ENCODE measurements around the gene COPG2. TPM values are rescaled to one million over a fixed set of nuclear protein-coding genes. Genes with fewer than 3 reads are reported as not detected.

The COPG2 gene
- total RNA-seq, 2 donors from 2014 or later, result 27.5 to 27.8 TPM

DNA sequence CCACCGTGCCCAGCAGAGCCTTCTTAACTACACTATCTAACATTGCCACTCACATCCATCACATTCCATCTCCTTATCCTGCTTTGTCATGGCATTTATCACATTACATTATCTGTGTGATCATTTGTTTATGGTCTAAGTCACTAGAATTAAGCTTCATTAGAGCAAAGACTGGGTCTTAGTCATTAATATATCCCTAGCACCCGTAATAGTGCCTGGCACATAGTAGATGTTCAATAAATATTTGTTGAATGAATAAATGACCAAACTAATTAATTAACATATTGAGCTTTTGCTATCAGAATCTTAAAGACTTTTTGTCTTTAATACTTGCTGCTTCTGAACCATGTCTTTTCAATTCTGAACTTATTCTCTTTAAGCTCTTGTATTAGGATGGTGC is 5.9 kb upstream of the COPG2 start:
- H3K27me3 Mint-ChIP-seq (ENCODE audit: low read depth), result peaks cover 21% of the 10 kb centered on the region
- no peak for DNase-seq
- peaks cover 8% of the 10 kb centered on the region for H3K4me1 Mint-ChIP-seq (ENCODE audit: low read depth)
- H3K27ac Mint-ChIP-seq, result no peak overlapping the region
- no peak overlapping the region for H3K4me3 Mint-ChIP-seq
- H3K36me3 Mint-ChIP-seq (ENCODE audit: insufficient read depth in 2 of 2), result no peaks in the 10 kb centered on the region
- ATAC-seq (replicated peaks in 1 of 2), result no peak
- no peaks in the 10 kb centered on the region for H3K9me3 Mint-ChIP-seq

DNA sequence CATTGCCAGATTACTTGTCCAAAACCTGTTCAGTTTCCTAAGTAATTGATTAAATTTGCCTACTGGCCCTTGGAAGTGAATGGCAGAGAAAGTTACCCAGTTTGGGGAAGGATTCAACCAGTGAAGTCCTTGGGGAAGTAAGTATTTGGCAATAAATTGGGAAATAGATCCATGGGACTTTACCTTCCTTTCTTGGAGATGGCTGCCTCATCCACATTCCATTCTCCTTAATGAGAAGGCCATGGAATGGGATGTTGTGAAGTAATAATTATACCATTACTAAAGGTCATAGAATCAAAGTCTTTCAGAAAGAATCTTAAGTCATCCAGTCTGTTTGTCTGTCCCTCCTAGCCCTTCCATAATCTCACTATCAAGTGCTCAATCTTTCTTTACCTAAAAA is 4.5 kb upstream of the COPG2 start:
- Mint-ChIP-seq H3K36me3 (ENCODE audit: insufficient read depth in 2 of 2) (no peaks in the 10 kb centered on the region), H3K4me1 (ENCODE audit: low read depth) (peaks cover 15% of the 10 kb centered on the region), H3K4me3 (no peak overlapping the region), H3K9me3 (no peaks in the 10 kb centered on the region), H3K27me3 (ENCODE audit: low read depth) (peaks cover 21% of the 10 kb centered on the region), H3K27ac (no peak overlapping the region)
- DNase-seq (no peak), ATAC-seq (replicated peaks in 1 of 2) (no peak)

DNA sequence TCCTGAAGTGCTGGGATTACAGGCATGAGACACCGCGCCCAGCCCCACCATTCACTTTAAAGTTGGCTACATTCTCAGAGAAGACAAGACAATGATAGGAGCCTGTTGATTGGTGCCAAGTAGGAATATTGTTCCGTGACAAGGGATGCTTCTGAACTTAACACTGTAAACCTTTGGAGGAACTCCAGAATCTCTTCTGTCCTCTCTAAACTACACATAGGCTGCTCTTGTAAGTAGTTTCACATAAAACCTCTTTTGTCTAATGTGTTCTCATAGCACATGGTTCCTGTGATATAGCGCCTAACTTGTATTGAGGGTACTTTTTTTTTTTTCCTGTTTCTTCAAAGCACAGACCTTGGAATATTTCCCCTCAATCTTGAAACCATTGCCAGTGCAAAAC is 3.6 kb upstream of the COPG2 start:
- Mint-ChIP-seq H3K4me1 (ENCODE audit: low read depth) (peaks cover 23% of the 10 kb centered on the region), H3K4me3 (no peak overlapping the region), H3K27me3 (ENCODE audit: low read depth) (peaks cover 21% of the 10 kb centered on the region), H3K9me3 (no peaks in the 10 kb centered on the region), H3K27ac (no peak overlapping the region), H3K36me3 (ENCODE audit: insufficient read depth in 2 of 2) (no peaks in the 10 kb centered on the region)
- ATAC-seq (replicated peaks in 1 of 2), result no peak
- DNase-seq, result no peak

DNA sequence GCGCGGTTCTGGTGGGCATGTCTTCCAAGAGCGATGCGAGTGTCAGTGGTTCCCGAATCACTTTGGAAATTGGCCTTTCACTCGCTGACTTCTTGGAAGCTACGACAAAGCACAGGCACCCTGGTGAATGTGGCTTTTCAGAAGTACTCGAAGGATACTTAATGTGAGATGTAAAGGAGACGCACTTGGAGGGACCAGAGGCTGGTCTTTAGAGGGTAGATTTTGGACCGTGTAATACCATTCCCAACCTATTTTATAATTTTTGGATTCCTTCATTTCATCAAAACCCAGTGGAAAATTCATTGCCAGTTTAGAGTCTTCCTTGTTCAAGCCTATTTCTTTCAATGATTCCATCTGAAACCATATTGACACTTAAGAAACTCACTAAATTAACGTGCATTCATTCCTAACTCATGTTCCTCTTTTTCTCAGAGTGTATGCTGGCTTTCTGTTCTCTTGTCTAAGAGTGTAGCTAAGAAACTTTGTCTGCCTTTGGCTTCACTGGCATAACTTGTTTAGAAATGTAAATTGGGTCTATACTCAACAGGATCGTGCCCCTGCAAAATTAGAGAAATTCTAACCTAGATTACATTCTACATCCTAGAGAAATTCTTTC is 645 bp upstream of the COPG2 start:
- Mint-ChIP-seq H3K36me3 (ENCODE audit: insufficient read depth in 2 of 2) (no peaks in the 10 kb centered on the region), H3K27ac (peak overlapping the region; percentile 83), H3K4me1 (ENCODE audit: low read depth) (peaks cover 26% of the 10 kb centered on the region), H3K27me3 (ENCODE audit: low read depth) (peaks cover 16% of the 10 kb centered on the region), H3K4me3 (peak overlapping the region; percentile 88 to 94), H3K9me3 (no peaks in the 10 kb centered on the region)
- DNase-seq (no peak), ATAC-seq (replicated peaks in 1 of 2) (no peak)

DNA sequence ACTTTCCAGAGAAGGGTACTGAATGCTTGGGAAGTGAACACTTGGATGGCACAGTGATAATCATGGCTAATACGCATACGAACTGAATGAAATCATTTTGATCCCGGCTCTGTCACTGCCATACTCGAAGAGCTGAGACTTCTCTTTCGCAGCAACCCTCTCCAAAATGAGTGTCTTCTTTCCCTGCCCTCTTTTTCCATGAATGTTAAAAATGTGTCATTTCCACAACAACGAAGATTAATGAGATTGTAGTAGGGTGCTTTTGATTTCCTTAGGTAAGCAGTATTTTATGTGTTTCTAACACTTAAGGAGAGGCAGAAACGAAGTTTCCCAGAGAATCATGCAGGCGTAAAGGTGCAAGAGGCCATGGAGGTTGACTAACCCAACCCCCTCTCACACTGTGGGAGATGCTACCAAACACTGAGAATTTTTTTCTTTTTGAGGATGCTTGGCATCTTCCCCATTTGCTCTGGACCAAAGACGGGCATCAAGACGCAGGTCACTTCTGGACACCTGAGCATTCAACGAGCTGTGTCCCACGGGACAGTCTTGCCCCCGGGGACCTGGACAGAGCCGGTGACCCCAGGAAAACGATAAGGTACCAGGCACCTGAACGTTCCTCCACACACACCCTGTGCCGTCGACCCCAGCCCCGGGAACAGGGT is 823 bp downstream of the COPG2 start:
- Mint-ChIP-seq H3K36me3 (ENCODE audit: insufficient read depth in 2 of 2) (no peaks in the 10 kb centered on the region), H3K4me3 (peak overlapping the region; percentile 83 to 89), H3K27me3 (ENCODE audit: low read depth) (peaks cover 8% of the 10 kb centered on the region), H3K27ac (peak overlapping the region; percentile 83), H3K9me3 (no peaks in the 10 kb centered on the region), H3K4me1 (ENCODE audit: low read depth) (peaks cover 26% of the 10 kb centered on the region)
- DNase-seq (peak in 1 of 2 donors; percentile 10), ATAC-seq (replicated peaks in 1 of 2) (peak; percentile 1 to 2)

DNA sequence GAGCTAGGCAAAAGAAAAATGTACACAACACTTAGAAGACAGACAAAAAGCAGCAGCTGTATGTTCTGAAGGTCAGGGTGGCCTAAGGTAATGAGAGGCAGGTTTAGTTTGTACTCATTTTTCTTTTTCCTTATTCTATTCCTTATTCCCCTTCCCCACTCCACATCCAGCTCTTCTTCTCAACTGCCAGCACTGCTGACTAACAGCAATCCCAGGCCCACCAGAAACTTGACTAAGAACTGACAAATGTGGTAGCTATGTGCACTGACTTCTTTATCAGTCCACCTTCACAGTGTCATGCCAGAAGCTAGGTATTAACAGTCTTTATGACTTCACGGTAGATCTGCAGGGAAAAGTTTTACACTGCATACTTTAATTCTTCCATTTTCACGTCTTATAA is 6.1 kb downstream of the COPG2 start:
- Mint-ChIP-seq H3K27ac (no peak overlapping the region), H3K27me3 (ENCODE audit: low read depth) (no peaks in the 10 kb centered on the region), H3K4me3 (no peak overlapping the region), H3K9me3 (no peaks in the 10 kb centered on the region), H3K4me1 (ENCODE audit: low read depth) (peaks cover 6% of the 10 kb centered on the region), H3K36me3 (ENCODE audit: insufficient read depth in 2 of 2) (peaks cover 4 to 5% of the 10 kb centered on the region in 2 donors)
- ATAC-seq (replicated peaks in 1 of 2) (no peak), DNase-seq (no peak)

DNA sequence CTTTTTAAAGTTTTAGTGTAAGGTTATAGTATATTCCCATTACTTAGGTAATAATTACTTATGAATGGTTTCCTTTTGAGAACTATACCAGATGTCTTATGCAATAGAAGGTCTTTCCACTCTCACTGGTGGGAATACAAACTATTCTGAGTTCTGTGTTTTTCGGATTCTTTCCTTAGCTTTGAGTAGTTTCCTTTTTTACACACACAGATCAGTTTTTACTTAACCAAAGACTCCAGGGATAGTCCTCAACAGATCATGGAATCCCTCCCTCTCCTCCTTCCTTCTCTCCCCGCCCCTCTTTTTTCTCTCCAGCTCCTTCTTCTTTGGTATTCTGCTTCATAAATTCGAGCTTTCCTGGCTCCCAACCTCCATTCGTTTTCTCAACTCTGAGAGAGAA is 13.3 kb downstream of the COPG2 start:
- no peak for ATAC-seq (replicated peaks in 1 of 2)
- no peak overlapping the region for H3K4me3 Mint-ChIP-seq
- peaks cover 12% of the 10 kb centered on the region for H3K4me1 Mint-ChIP-seq (ENCODE audit: low read depth)
- no peak overlapping the region for H3K27ac Mint-ChIP-seq
- no peak for DNase-seq
- no peaks in the 10 kb centered on the region for H3K9me3 Mint-ChIP-seq
- no peaks in the 10 kb centered on the region for H3K27me3 Mint-ChIP-seq (ENCODE audit: low read depth)
- peaks cover 2 to 7% of the 10 kb centered on the region in 2 donors for H3K36me3 Mint-ChIP-seq (ENCODE audit: insufficient read depth in 2 of 2)

DNA sequence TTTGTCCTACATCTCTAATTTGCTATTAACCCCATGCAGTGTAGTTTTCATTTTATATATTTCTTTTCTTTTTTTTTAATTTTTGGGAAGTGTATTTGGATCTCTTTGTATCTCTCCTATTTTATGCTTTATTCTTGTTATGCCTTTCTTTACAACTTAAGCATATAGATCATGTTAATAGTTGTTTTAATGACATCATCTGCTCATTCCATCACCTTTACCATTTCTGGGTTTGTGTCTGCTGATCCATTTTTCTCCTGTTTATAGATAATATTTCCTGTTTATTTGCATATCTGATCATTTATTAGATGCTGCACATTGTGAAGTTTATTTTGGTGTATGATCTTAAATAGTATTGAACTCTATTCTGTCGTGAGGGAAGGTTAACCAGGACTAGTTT is 13.7 kb downstream of the COPG2 start:
- Mint-ChIP-seq H3K9me3 (peaks cover 3% of the 10 kb centered on the region in 2 donors), H3K36me3 (ENCODE audit: insufficient read depth in 2 of 2) (peaks cover 5 to 9% of the 10 kb centered on the region in 2 donors), H3K4me1 (ENCODE audit: low read depth) (peaks cover 17% of the 10 kb centered on the region)

DNA sequence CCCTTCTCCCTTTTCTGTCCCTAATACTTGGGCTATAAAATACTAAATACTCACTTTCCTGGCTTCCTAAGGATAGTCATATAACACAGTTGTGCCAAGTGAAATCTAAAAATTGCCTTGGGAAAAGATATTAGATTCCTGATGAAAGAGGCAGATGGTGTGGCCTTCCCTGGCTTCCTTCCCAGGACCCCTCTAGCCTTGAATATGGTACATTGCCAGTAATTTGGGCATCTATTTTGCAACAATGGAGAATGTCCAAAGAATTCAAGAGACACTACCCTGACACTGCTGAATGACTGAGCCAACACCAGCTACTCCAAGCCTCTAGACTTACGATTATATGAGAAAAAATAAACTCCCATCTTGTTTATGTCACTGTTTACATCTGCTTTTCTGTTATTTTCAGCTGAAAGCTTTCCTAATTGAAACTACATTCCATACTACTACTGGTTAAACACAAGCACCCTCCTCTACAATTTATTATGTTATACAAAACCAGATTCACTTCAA is 17.9 kb downstream of the COPG2 start:
- ATAC-seq (replicated peaks in 1 of 2), result no peak
- H3K4me1 Mint-ChIP-seq (ENCODE audit: low read depth), result peaks cover 38% of the 10 kb centered on the region
- H3K4me3 Mint-ChIP-seq, result no peak overlapping the region
- peaks cover 8 to 12% of the 10 kb centered on the region in 2 donors for H3K9me3 Mint-ChIP-seq
- peaks cover 16 to 29% of the 10 kb centered on the region in 2 donors for H3K36me3 Mint-ChIP-seq (ENCODE audit: insufficient read depth in 2 of 2)
- no peak overlapping the region for H3K27ac Mint-ChIP-seq
- no peak for DNase-seq
- no peaks in the 10 kb centered on the region for H3K27me3 Mint-ChIP-seq (ENCODE audit: low read depth)

More for the DNA sequence above, 13.7 kb downstream of the COPG2 start:
- Mint-ChIP-seq H3K27me3 (ENCODE audit: low read depth) (no peaks in the 10 kb centered on the region), H3K27ac (peak overlapping the region; percentile 38), H3K4me3 (no peak overlapping the region)
- ATAC-seq (replicated peaks in 1 of 2) (no peak), DNase-seq (no peak)

DNA sequence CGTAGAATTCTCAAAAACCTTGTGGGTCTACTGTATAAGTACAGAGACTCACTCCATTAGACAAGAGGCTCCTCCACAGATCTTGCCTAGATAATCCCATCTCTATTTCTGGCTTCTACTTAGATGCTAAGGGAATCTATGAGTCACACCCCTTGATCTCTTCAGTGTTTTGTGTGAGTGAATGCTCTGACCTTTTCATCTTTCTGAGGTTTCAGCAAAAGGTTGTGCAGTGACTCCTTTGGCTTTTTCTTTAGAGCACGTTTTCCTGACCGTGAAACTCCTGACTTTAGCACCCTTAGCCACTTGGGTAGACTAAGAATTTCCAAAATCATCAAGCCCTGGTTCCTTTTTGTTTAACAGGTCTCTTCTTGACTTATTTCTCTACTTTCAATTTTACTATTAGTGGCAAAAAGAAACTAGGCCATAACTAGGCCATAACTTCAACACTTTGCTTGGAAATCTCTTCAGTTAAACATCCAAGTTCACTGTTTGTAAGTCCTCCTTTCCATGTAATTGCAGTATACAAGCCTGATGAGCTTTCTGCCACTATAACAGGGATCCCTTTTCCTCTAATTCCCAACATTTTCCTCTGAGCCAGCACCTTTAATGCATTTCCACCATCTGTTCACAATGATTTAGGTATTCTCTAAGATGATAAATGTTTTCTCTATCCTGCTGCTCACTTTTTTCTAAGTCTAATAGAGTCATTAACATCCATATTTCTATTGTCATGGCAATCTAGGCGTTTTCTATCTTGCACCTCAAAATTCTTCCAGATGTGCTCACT is 19.4 kb downstream of the COPG2 start:
- Mint-ChIP-seq H3K36me3 (ENCODE audit: insufficient read depth in 2 of 2) (peaks cover 16 to 29% of the 10 kb centered on the region in 2 donors), H3K4me1 (ENCODE audit: low read depth) (peaks cover 38% of the 10 kb centered on the region), H3K4me3 (peak overlapping the region; percentile 62 to 78), H3K9me3 (peaks cover 8 to 12% of the 10 kb centered on the region in 2 donors), H3K27me3 (ENCODE audit: low read depth) (no peaks in the 10 kb centered on the region), H3K27ac (peak overlapping the region; percentile 91)
- ATAC-seq (replicated peaks in 1 of 2), result peak; percentile 96
- DNase-seq, result peak; percentile 39 to 42

DNA sequence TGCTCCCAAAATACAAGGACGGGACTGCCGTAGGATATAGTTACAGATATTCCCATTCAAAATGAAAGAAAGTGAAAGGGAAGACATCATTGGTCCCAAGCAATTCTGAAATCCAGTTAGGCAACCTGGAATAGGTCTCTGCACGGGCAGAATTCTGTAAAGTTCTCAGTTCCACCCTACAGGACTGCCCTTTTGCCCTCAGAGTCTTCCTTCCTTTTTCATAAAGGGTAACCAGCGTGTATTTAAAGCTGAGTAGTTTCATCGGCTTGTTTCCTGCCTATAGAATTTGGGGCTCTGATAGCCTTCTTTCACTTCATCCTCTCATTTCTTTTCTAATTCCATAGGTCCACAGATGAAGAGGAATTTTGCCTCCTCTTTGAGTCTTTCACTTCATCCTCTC is 20.0 kb downstream of the COPG2 start:
- H3K36me3 Mint-ChIP-seq (ENCODE audit: insufficient read depth in 2 of 2), result peaks cover 16 to 29% of the 10 kb centered on the region in 2 donors
- no peak for ATAC-seq (replicated peaks in 1 of 2)
- peaks cover 32% of the 10 kb centered on the region for H3K4me1 Mint-ChIP-seq (ENCODE audit: low read depth)
- H3K27ac Mint-ChIP-seq, result peak overlapping the region; percentile 91
- H3K4me3 Mint-ChIP-seq, result peak overlapping the region; percentile 62 to 78
- peaks cover 8 to 12% of the 10 kb centered on the region in 2 donors for H3K9me3 Mint-ChIP-seq
- DNase-seq, result no peak
- H3K27me3 Mint-ChIP-seq (ENCODE audit: low read depth), result no peaks in the 10 kb centered on the region

DNA sequence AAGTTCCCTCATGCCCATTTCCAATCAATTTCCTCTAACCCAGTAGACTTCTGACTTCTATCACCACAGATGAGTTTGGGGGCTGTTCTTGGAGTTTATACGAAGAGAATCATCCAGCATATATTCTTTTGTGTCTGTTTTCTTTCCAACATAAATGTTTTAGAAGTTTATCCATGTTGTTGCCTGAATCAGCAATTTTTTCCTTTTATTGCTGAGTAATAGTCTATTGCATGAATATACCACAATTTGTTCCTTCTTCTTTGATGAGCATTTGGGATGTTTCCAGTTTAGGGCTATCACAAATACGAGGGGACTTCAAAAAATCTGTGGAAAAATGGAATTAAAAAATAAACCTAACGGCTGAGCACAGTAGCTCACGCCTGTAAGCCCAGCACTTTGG is 26.2 kb downstream of the COPG2 start:
- ATAC-seq (replicated peaks in 1 of 2), result no peak
- H3K9me3 Mint-ChIP-seq, result peaks cover 4 to 6% of the 10 kb centered on the region in 2 donors
- peaks cover 14 to 28% of the 10 kb centered on the region in 2 donors for H3K36me3 Mint-ChIP-seq (ENCODE audit: insufficient read depth in 2 of 2)
- H3K27ac Mint-ChIP-seq, result peak overlapping the region; percentile 71
- H3K4me1 Mint-ChIP-seq (ENCODE audit: low read depth), result peaks cover 21% of the 10 kb centered on the region
- H3K4me3 Mint-ChIP-seq, result peak overlapping the region; percentile 2 to 76
- H3K27me3 Mint-ChIP-seq (ENCODE audit: low read depth), result no peaks in the 10 kb centered on the region
- DNase-seq, result no peak

DNA sequence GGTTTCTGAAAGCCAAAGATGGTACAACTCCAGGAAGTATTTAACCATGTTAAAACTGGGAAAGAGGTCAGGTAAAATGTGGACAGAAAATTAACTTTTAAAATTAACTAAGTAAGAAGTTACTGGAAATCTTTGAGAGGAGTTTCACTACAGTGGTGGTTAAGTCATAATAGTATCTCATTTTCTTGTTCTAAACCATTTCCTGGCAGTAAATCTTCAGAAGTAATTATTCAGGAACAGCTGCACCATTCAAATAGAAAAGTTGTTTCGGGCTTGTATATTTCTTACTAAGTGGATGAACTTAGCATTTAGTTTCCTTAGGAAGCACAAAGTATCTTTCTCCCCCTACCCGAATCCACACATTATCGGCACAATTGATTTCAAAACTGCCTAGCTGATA is 27.1 kb downstream of the COPG2 start:
- Mint-ChIP-seq H3K27ac (peak overlapping the region; percentile 87), H3K9me3 (peaks cover 10% of the 10 kb centered on the region in 2 donors), H3K4me1 (ENCODE audit: low read depth) (peaks cover 21% of the 10 kb centered on the region), H3K36me3 (ENCODE audit: insufficient read depth in 2 of 2) (peaks cover 17 to 33% of the 10 kb centered on the region in 2 donors), H3K4me3 (peak overlapping the region; percentile 56 to 76), H3K27me3 (ENCODE audit: low read depth) (no peaks in the 10 kb centered on the region)
- ATAC-seq (replicated peaks in 1 of 2) (peak; percentile 64 to 69), DNase-seq (no peak)

Data from activated T-cell treated with anti-CD3 and anti-CD28 coated beads, Interleukin-2, amount 50 U/mL, for 72 hours (primary cell).